Thoracic aorta (tissue), 2 donors: ENCODE data around the gene ADAMTS20. TPM values are rescaled to one million over a fixed set of nuclear protein-coding genes. Genes with fewer than 3 reads are reported as not detected.

ENCODE experiments used
- ATAC-seq: fragments of 150-250 bp; one replicate; pipeline ENCODE4 v1.8.0; 2017; ENCODE audit warnings: low read depth; ENCODE audit not compliant: insufficient number of reproducible peaks, low FRiP score
- DNase-seq: peaks from one replicate; pipeline ENCODE4 v3.0.0-alpha.2; 2020; ENCODE audit warnings: low spot score
- H3K27ac ChIP-seq, 2 donors: fragments of 200-600 bp; sonication (generic); 1 replicate in 1 of 2; 2 replicates in 1 of 2; pipeline ENCODE4 v1.5.1; 2016; ENCODE audit warnings: mild to moderate bottlenecking in 2 of 2, moderate library complexity in 2 of 2
- H3K27me3 ChIP-seq: fragments of 200-600 bp; sonication (generic); replicated peaks from 2 replicates; pipeline ENCODE4 v1.6.0; 2016; ENCODE audit warnings: mild to moderate bottlenecking; ENCODE audit not compliant: insufficient read depth
- H3K36me3 ChIP-seq: fragments of 200-600 bp; sonication (generic); one replicate; pipeline ENCODE4 v1.5.1; 2016
- H3K4me1 ChIP-seq, 2 donors: fragments of 200-600 bp; sonication (generic); 1 replicate in 1 of 2; 2 replicates in 1 of 2; pipeline versions ENCODE4 v1.5.1 to v1.6.0; 2016; ENCODE audit warnings: low read depth in 2 of 2, mild to moderate bottlenecking in 1 of 2; ENCODE audit not compliant: control insufficient read depth in 1 of 2
- H3K4me3 ChIP-seq: fragments of 200-600 bp; sonication (generic); 2 replicates; pipeline ENCODE4 v1.5.1; 2016; ENCODE audit warnings: mild to moderate bottlenecking
- H3K9me3 ChIP-seq: fragments of 200-600 bp; sonication (generic); 2 replicates; pipeline ENCODE4 v1.5.1; 2016
- CTCF ChIP-seq: fragments of 200-600 bp; sonication (generic); IDR thresholded peaks from one replicate; pipeline ENCODE4 v1.5.1; 2019; ENCODE audit warnings: antibody characterized with exemption
- total RNA-seq, 2 donors: library from RNA; depleted of rRNA; stranded (reverse); fragments of >200 nt; gene quantifications; one replicate each; pipeline versions ENCODE4 v1.1.0 to v1.2.3, GENCODE V29; 2016

ADAMTS20 gene
- total RNA-seq, 2 donors from 2014 or later, result not detected

DNA sequence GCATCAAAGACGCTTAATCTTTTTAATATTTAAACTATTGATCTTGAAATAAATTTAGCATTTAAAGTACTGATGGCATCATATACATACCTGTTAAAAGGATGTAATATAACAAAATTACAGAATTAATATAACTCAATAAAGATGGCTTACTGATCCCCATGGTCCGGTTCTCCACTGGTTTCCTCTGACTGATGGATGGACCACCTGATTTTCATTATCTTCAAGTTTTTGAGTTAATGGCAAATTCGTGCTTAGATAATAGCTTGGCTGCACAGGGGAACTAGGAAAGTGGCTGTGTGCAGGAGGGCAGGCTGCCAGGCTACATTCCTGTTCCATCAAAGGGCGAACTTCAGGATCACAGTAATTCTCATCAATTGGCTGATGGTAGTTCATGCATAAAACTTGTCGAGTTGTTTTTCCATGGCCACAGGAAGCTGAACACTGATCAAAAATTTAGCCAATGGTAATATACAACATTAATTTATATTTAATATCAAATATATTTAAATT, 123.9 kb downstream of the ADAMTS20 start:
- no peak for DNase-seq
- H3K27me3 ChIP-seq, result no peaks in the 10 kb centered on the region
- no peaks in the 10 kb centered on the region for H3K9me3 ChIP-seq
- TF ChIP-seq CTCF, result no peak
- no peak for ATAC-seq
- H3K4me1 ChIP-seq, result no peaks in the 10 kb centered on the region
- no peak overlapping the region for H3K4me3 ChIP-seq
- no peak overlapping the region for H3K27ac ChIP-seq
- no peaks in the 10 kb centered on the region for H3K36me3 ChIP-seq

DNA sequence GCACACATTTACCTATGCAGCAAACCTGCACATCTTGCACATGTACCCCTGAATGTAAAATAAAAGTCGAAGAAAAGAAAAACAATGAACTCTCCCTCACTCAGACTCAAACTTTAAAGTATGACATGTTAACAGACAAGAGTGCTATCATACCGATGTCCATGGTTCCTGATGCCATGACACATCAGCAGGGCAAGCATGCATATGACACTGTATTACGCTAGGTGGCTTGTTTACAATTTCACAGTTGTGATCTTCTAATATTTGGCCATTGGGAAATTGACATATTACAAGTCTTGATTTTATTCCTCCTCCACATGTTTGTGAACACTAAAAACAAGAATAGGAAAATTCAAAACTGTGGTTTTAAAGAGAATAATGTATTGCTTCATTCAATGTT, 126.6 kb downstream of the ADAMTS20 start:
- Histone ChIP-seq H3K27me3 (no peaks in the 10 kb centered on the region), H3K4me1 (no peaks in the 10 kb centered on the region), H3K36me3 (no peaks in the 10 kb centered on the region), H3K4me3 (no peak overlapping the region), H3K9me3 (no peaks in the 10 kb centered on the region), H3K27ac (no peak overlapping the region)
- no peak for ATAC-seq
- DNase-seq, result no peak
- no peak for TF ChIP-seq CTCF

DNA sequence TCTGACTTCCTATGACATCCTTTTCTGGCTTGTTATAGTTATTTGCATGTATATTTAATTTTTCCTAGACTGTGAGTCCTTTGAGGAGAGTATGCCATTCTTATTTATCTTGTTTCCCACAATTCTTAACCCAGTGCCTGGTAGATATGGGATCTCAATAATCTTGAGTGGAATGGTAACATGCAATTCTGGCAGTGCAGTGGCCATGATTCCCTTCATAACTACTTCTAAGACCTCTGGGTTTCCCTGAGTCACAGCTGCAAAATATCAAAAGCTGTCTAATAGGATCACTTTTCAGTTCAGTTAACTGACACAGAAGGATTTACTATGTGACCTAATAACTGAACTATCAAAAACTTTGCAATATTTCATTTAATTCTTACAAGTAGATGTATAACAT, 135.0 kb downstream of the ADAMTS20 start:
- no peaks in the 10 kb centered on the region for H3K36me3 ChIP-seq
- H3K27me3 ChIP-seq, result no peaks in the 10 kb centered on the region
- H3K4me1 ChIP-seq, result no peaks in the 10 kb centered on the region
- no peak for ATAC-seq
- no peaks in the 10 kb centered on the region for H3K9me3 ChIP-seq
- TF ChIP-seq CTCF, result no peak
- no peak overlapping the region for H3K27ac ChIP-seq
- no peak for DNase-seq
- no peak overlapping the region for H3K4me3 ChIP-seq

- H3K27ac ChIP-seq, result no peak overlapping the region
- TF ChIP-seq CTCF, result no peak
- no peak overlapping the region for H3K4me3 ChIP-seq
- DNase-seq (no peak), ATAC-seq (no peak)
- no peaks in the 10 kb centered on the region for H3K4me1 ChIP-seq
- H3K9me3 ChIP-seq, result no peaks in the 10 kb centered on the region
- no peaks in the 10 kb centered on the region for H3K27me3 ChIP-seq
- H3K36me3 ChIP-seq, result no peaks in the 10 kb centered on the region
Observed at GRCh38 chr12:43407816-43408645, 144.0 kb downstream of the ADAMTS20 start.

GRCh38 chr12:43406801-43407200, 145.2 kb downstream of the ADAMTS20 start:
- Histone ChIP-seq H3K4me1 (no peaks in the 10 kb centered on the region), H3K27me3 (no peaks in the 10 kb centered on the region), H3K27ac (no peak overlapping the region), H3K9me3 (no peaks in the 10 kb centered on the region), H3K36me3 (no peaks in the 10 kb centered on the region), H3K4me3 (no peak overlapping the region)
- DNase-seq (no peak), ATAC-seq (no peak)
- TF ChIP-seq CTCF, result no peak
